PC-9 (cell line): ENCODE data around the gene UCP3. TPM values are rescaled to one million over a fixed set of nuclear protein-coding genes. Genes with fewer than 3 reads are reported as not detected.

Experiments used
- BruUV-seq: library from RNA; stranded (reverse); fragments of 400-500 nt; replicated peaks from 2 replicates; lab custom pipeline; 2021; lab: Mats Ljungman, UMichigan
- CTCF ChIA-PET: fragments of 300-600 bp; sonication (Branson Sonifier 250); formaldehyde crosslinking; loops from one replicate; lab custom pipeline; 2022; ENCODE audit warnings: antibody characterized with exemption; lab: Charles Lee
- POLR2A ChIA-PET: fragments of 300-600 bp; sonication (Branson Sonifier 250); formaldehyde crosslinking; loops from one replicate; lab custom pipeline; 2022; ENCODE audit warnings: antibody characterized with exemption; ENCODE audit not compliant: unreplicated experiment; lab: Charles Lee
- DNase-seq, 2 experiments: peaks; one replicate each; pipeline versions ENCODE4 v3.0.0 to v3.0.0-alpha.2; 2015 to 2022; ENCODE audit warnings: mixed read lengths in 1 of 2
- H2AFZ ChIP-seq: fragments of 200-600 bp; sonication (generic); 2 replicates; pipeline ENCODE4 v1.8.1; 2017; ENCODE audit warnings: antibody characterized with exemption
- H3F3A ChIP-seq: fragments of 200-600 bp; sonication (generic); 2 replicates; pipeline ENCODE4 v1.8.1; 2017; ENCODE audit warnings: antibody characterized with exemption, mild to moderate bottlenecking, low read depth; ENCODE audit not compliant: insufficient read depth
- H3K27ac ChIP-seq: fragments of 200-600 bp; sonication (generic); 2 replicates; pipeline ENCODE4 v1.6.1; 2016; ENCODE audit warnings: mixed run types
- H3K27me3 ChIP-seq: fragments of 200-600 bp; sonication (generic); 2 replicates; pipeline ENCODE4 v1.6.1; 2016; ENCODE audit warnings: low read depth, mixed run types; ENCODE audit not compliant: insufficient read depth
- H3K36me3 ChIP-seq: fragments of 200-600 bp; sonication (generic); 2 replicates; pipeline ENCODE4 v1.6.1; 2016; ENCODE audit warnings: low read depth, mixed run types
- H3K4me1 ChIP-seq: fragments of 200-600 bp; sonication (generic); replicated peaks from 2 replicates; pipeline ENCODE4 v1.6.1; 2016; ENCODE audit warnings: mixed run types; ENCODE audit not compliant: insufficient read depth
- H3K4me2 ChIP-seq: fragments of 200-600 bp; sonication (generic); 2 replicates; pipeline ENCODE4 v1.6.1; 2017; ENCODE audit warnings: mixed run types
- H3K4me3 ChIP-seq: fragments of 200-600 bp; sonication (generic); 2 replicates; pipeline ENCODE4 v1.6.1; 2016; ENCODE audit warnings: mixed run types
- H3K79me2 ChIP-seq: fragments of 200-600 bp; sonication (generic); 2 replicates; pipeline ENCODE4 v1.6.1; 2017; ENCODE audit warnings: low read depth, mixed run types
- H3K9me2 ChIP-seq: fragments of 200-600 bp; sonication (generic); 2 replicates; pipeline ENCODE4 v1.8.1; 2017; ENCODE audit warnings: mild to moderate bottlenecking; ENCODE audit not compliant: insufficient read depth
- H3K9me3 ChIP-seq: fragments of 200-600 bp; sonication (generic); 2 replicates; pipeline ENCODE4 v1.8.1; 2016; ENCODE audit warnings: low read depth; ENCODE audit not compliant: insufficient read depth
- H4K20me1 ChIP-seq: fragments of 200-600 bp; sonication (generic); 2 replicates; pipeline ENCODE4 v1.8.1; 2017; ENCODE audit not compliant: insufficient read depth
- CTCF ChIP-seq: fragments of 200-600 bp; sonication (generic); conservative IDR thresholded peaks from 2 replicates; pipeline ENCODE4 v1.6.1; 2017; ENCODE audit warnings: mixed run types, antibody characterized with exemption, mild to moderate bottlenecking, moderate library complexity
- EZH2 ChIP-seq: fragments of 200-600 bp; sonication (generic); IDR thresholded peaks from 2 replicates; pipeline ENCODE4 v1.8.0; 2017; ENCODE audit warnings: antibody characterized with exemption, low read depth
- intact Hi-C: fragments of 100-400 bp; cut with micrococcal nuclease; formaldehyde crosslinking; loops from one replicate; pipeline ENCODE4 v1.10.0; 2022; ENCODE audit not compliant: unreplicated experiment
- total RNA-seq: library from RNA; stranded (reverse); gene quantifications from 2 replicates; pipeline ENCODE4 v1.2.3, GENCODE V29; 2021

The UCP3 gene
- total RNA-seq, 1 experiment from 2014 or later = 2.0 TPM

- no peak for DNase-seq
- H3K79me2 ChIP-seq = no peaks in the 10 kb centered on the region
- no peak overlapping the region for H3K4me2 ChIP-seq
- ChIA-PET CTCF (no interaction called here), POLR2A (no interaction called here)
- no TSS peak for BruUV-seq
- H3K36me3 ChIP-seq = no peaks in the 10 kb centered on the region
- no peak overlapping the region for H2AFZ ChIP-seq
- H4K20me1 ChIP-seq = no peaks in the 10 kb centered on the region
- H3K9me2 ChIP-seq = no peaks in the 10 kb centered on the region
- H3K4me1 ChIP-seq = no peaks in the 10 kb centered on the region
- H3K27me3 ChIP-seq = no peaks in the 10 kb centered on the region
- peaks cover 4% of the 10 kb centered on the region; the same call in 1 of the 2 replicates for H3F3A ChIP-seq
- H3K4me3 ChIP-seq = no peak overlapping the region
- intact Hi-C loops = no loop called here
- TF ChIP-seq CTCF (no peak), EZH2 (no peak)
- no peak overlapping the region for H3K27ac ChIP-seq
- H3K9me3 ChIP-seq = no peaks in the 10 kb centered on the region
These were observed 905 bp upstream of the UCP3 start for GRCh38 chr11:74009675-74010305.

GRCh38 chr11:74009230-74009547, 304 bp upstream of the UCP3 start:
- no peak for TF ChIP-seq EZH2
- TF ChIP-seq CTCF = no peak
- no TSS peak for BruUV-seq
- POLR2A ChIA-PET = no interaction called here

GRCh38 chr11:74007691-74008372, 1.1 kb downstream of the UCP3 start:
- CTCF ChIA-PET = no interaction called here
- POLR2A ChIA-PET = interaction anchor here (0.6 kb wide), 2 partner anchors 15 to 25 kb away, joined by 4 to 6 read pairs; no protein-coding TSS in a partner anchor
- Histone ChIP-seq H3K9me3 (no peaks in the 10 kb centered on the region), H3K4me3 (no peak overlapping the region), H3K27me3 (no peaks in the 10 kb centered on the region), H3K27ac (no peak overlapping the region), H3K79me2 (no peaks in the 10 kb centered on the region), H3K4me1 (no peaks in the 10 kb centered on the region), H3K9me2 (no peaks in the 10 kb centered on the region), H3F3A (peaks cover 4% of the 10 kb centered on the region; the same call in 1 of the 2 replicates), H2AFZ (no peak overlapping the region), H3K36me3 (no peaks in the 10 kb centered on the region), H4K20me1 (no peaks in the 10 kb centered on the region), H3K4me2 (no peak overlapping the region)
- no TSS peak for BruUV-seq
- TF ChIP-seq EZH2 (no peak), CTCF (no peak)
- DNase-seq = no peak
- intact Hi-C loops = no loop called here

More at GRCh38 chr11:74009230-74009547, 304 bp upstream of the UCP3 start:
- Histone ChIP-seq H2AFZ (no peak overlapping the region), H3K9me3 (no peaks in the 10 kb centered on the region), H3K27ac (no peak overlapping the region), H3K27me3 (no peaks in the 10 kb centered on the region), H3F3A (peaks cover 4% of the 10 kb centered on the region; the same call in 1 of the 2 replicates), H3K4me3 (no peak overlapping the region), H3K4me1 (no peaks in the 10 kb centered on the region), H3K79me2 (no peaks in the 10 kb centered on the region), H4K20me1 (no peaks in the 10 kb centered on the region), H3K4me2 (no peak overlapping the region), H3K36me3 (no peaks in the 10 kb centered on the region), H3K9me2 (no peaks in the 10 kb centered on the region)
- intact Hi-C loops = no loop called here
- CTCF ChIA-PET = no interaction called here
- no peak for DNase-seq
